SK-N-SH (cell line): Measurements from ENCODE around the gene ATG4B. TPM values are rescaled to one million over a fixed set of nuclear protein-coding genes. Genes with fewer than 3 reads are reported as not detected.
A peak's percentile ranks its signal among the peaks of the same experiment; 100 is the strongest.

Source experiments
- CTCF ChIA-PET: fragments of 300-600, 350-600 bp; formaldehyde crosslinking; extraction: SDS; loops from one replicate; lab custom pipeline; 2021; lab: Yijun Ruan, JAX
- POLR2A ChIA-PET: fragments of 350-600 bp; sonication (Branson Sonifier 250); formaldehyde crosslinking; extraction: SDS; loops from one replicate; lab custom pipeline; 2020; ENCODE audit warnings: antibody characterized with exemption, inconsistent platforms; lab: Yijun Ruan, JAX
- DNase-seq: peaks from one replicate; pipeline ENCODE4 v3.0.0; 2012
- H2AFZ ChIP-seq: fragments of 200-600 bp; sonication (generic); 2 replicates; pipeline ENCODE4 v1.8.1; 2016; ENCODE audit warnings: antibody characterized with exemption, mild to moderate bottlenecking, low read depth
- H3F3A ChIP-seq: fragments of 200-600 bp; sonication (generic); replicated peaks from 2 replicates; pipeline ENCODE3; 2016; ENCODE audit warnings: antibody characterized with exemption, mild to moderate bottlenecking; ENCODE audit not compliant: insufficient read depth
- H3K27ac ChIP-seq, 2 experiments: fragments of 200-500 bp in 1 of 2; fragments of 200-600 bp in 1 of 2; sonication (Bioruptor generic) in 1 of 2; sonication (generic), shearing (Covaris generic) in 1 of 2; 2 replicates each; pipeline versions ENCODE4 v1.5.1 to v1.6.1; 2014 to 2016; ENCODE audit warnings: low read depth in 2 of 2, inconsistent platforms in 1 of 2, low read length in 1 of 2, mild to moderate bottlenecking in 1 of 2, mixed read lengths in 1 of 2
- H3K27me3 ChIP-seq: fragments of 200-600 bp; sonication (generic), shearing (Covaris generic); 2 replicates; pipeline ENCODE4 v1.6.1; 2016; ENCODE audit warnings: mixed run types; ENCODE audit not compliant: insufficient read depth
- H3K36me3 ChIP-seq, 2 experiments: fragments of 200-500 bp in 1 of 2; fragments of 200-600 bp in 1 of 2; sonication (Bioruptor generic) in 1 of 2; sonication (generic) in 1 of 2; replicated peaks in 1 of 2; 2 replicates each; pipeline versions ENCODE3 to v1.5.1; 2014 to 2016; ENCODE audit warnings: low read length in 1 of 2, mild to moderate bottlenecking in 1 of 2; ENCODE audit not compliant: insufficient read depth in 2 of 2, control insufficient read depth in 1 of 2
- H3K4me1 ChIP-seq, 2 experiments: fragments of 200-500 bp in 1 of 2; fragments of 200-600 bp in 1 of 2; sonication (Bioruptor generic) in 1 of 2; sonication (generic), shearing (Covaris generic) in 1 of 2; 2 replicates each; pipeline versions ENCODE4 v1.5.1 to v1.6.1; 2014 to 2016; ENCODE audit warnings: low read depth in 1 of 2, low read length in 1 of 2, mixed run types in 1 of 2; ENCODE audit not compliant: insufficient read depth in 2 of 2, control insufficient read depth in 1 of 2
- H3K4me2 ChIP-seq: fragments of 200-600 bp; sonication (generic), shearing (Covaris generic); 2 replicates; pipeline ENCODE4 v1.6.1; 2017; ENCODE audit warnings: mixed run types
- H3K4me3 ChIP-seq, 2 experiments: fragments of 200-500 bp in 1 of 2; fragments of 200-600 bp in 1 of 2; sonication (Bioruptor generic) in 1 of 2; sonication (generic), shearing (Covaris generic) in 1 of 2; 2 replicates each; pipeline versions ENCODE4 v1.5.1 to v1.8.1; 2014 to 2016; ENCODE audit warnings: low read depth in 2 of 2, inconsistent platforms in 1 of 2, low read length in 1 of 2, mild to moderate bottlenecking in 1 of 2, mixed read lengths in 1 of 2, moderate library complexity in 1 of 2
- H3K79me2 ChIP-seq: fragments of 200-600 bp; sonication (generic); 2 replicates; pipeline ENCODE4 v1.8.1; 2017; ENCODE audit warnings: mild to moderate bottlenecking; ENCODE audit not compliant: insufficient read depth
- H3K9ac ChIP-seq: fragments of 200-600 bp; sonication (generic); 2 replicates; pipeline ENCODE4 v1.6.1; 2017; ENCODE audit warnings: mixed run types
- H3K9me2 ChIP-seq: fragments of 200-600 bp; sonication (generic); 2 replicates; pipeline ENCODE4 v1.6.1; 2017; ENCODE audit warnings: mixed run types
- H3K9me3 ChIP-seq: fragments of 200-600 bp; sonication (generic); 2 replicates; pipeline ENCODE4 v1.6.1; 2017; ENCODE audit warnings: mixed run types, mild to moderate bottlenecking, moderate library complexity
- H4K20me1 ChIP-seq: fragments of 200-600 bp; sonication (generic); 2 replicates; pipeline ENCODE4 v1.6.1; 2017; ENCODE audit warnings: mild to moderate bottlenecking, mixed run types; ENCODE audit not compliant: insufficient read depth
- CTCF ChIP-seq: fragments of 200-600 bp; sonication (generic); IDR thresholded peaks from 2 replicates; pipeline ENCODE4 v1.6.1; 2017; ENCODE audit warnings: antibody characterized with exemption, mild to moderate bottlenecking, moderate library complexity
- EP300 ChIP-seq, 2 experiments: IDR thresholded peaks; 2 replicates each; pipeline versions ENCODE4 v1.4.0 to v1.6.1; 2012; ENCODE audit warnings: borderline replicate concordance in 1 of 2, low read depth in 1 of 2, low read length in 1 of 2
- EZH2phosphoT487 ChIP-seq: fragments of 200-600 bp; sonication (generic); IDR thresholded peaks from 2 replicates; pipeline ENCODE4 v1.6.1; 2017; ENCODE audit warnings: low read depth, mixed run types, mild to moderate bottlenecking, antibody characterized with exemption, moderate library complexity, borderline replicate concordance
- JUND ChIP-seq: IDR thresholded peaks from 2 replicates; pipeline ENCODE4 v1.4.0; 2012
- MXI1 ChIP-seq: IDR thresholded peaks from 2 replicates; pipeline ENCODE4 v1.6.1; 2012; ENCODE audit warnings: mild to moderate bottlenecking, low read depth, low read length, improper control_type of control experiment
- RAD21 ChIP-seq: IDR thresholded peaks from 2 replicates; pipeline ENCODE4 v1.6.1; 2012; ENCODE audit warnings: mild to moderate bottlenecking, low read length
- SMC3 ChIP-seq: IDR thresholded peaks from 2 replicates; pipeline ENCODE4 v1.6.1; 2012; ENCODE audit warnings: low read depth, low read length, improper control_type of control experiment
- USF2 ChIP-seq: fragments of 150-350 bp; IDR thresholded peaks from 2 replicates; pipeline ENCODE4 v1.6.1; 2017; ENCODE audit warnings: antibody characterized with exemption, low read length, low read depth, borderline replicate concordance
- YY1 ChIP-seq: IDR thresholded peaks from 2 replicates; pipeline ENCODE4 v1.4.0; 2012; ENCODE audit warnings: low read depth, mild to moderate bottlenecking
- WGBS: methylation state at CpG from one replicate; pipeline ENCODE4 v1.1.6; 2017; ENCODE audit warnings: low lambda C conversion rate; 5-methylcytosine and 5-hydroxymethylcytosine counted together
- polyA plus RNA-seq, 3 experiments: library from polyadenylated mRNA; depleted of rRNA; stranded (reverse); fragments of >200 nt; gene quantifications; 2 replicates each; pipeline ENCODE4 v1.2.3, GENCODE V29; 2012
- TF ChIP-seq, protein P1 (sequence below): IDR thresholded peaks from 2 replicates; pipeline ENCODE4 v1.6.1; 2012; ENCODE audit warnings: mild to moderate bottlenecking, low read depth, low read length, moderate library complexity

ATG4B gene
- polyA plus RNA-seq, 1 of the 3 experiments (the other 2 are of a cell fraction) = 107 TPM

GRCh38 chr2:241658296-241658695 lies 20.8 kb downstream of the ATG4B start (continued):
- TF ChIP-seq, protein P1, sequence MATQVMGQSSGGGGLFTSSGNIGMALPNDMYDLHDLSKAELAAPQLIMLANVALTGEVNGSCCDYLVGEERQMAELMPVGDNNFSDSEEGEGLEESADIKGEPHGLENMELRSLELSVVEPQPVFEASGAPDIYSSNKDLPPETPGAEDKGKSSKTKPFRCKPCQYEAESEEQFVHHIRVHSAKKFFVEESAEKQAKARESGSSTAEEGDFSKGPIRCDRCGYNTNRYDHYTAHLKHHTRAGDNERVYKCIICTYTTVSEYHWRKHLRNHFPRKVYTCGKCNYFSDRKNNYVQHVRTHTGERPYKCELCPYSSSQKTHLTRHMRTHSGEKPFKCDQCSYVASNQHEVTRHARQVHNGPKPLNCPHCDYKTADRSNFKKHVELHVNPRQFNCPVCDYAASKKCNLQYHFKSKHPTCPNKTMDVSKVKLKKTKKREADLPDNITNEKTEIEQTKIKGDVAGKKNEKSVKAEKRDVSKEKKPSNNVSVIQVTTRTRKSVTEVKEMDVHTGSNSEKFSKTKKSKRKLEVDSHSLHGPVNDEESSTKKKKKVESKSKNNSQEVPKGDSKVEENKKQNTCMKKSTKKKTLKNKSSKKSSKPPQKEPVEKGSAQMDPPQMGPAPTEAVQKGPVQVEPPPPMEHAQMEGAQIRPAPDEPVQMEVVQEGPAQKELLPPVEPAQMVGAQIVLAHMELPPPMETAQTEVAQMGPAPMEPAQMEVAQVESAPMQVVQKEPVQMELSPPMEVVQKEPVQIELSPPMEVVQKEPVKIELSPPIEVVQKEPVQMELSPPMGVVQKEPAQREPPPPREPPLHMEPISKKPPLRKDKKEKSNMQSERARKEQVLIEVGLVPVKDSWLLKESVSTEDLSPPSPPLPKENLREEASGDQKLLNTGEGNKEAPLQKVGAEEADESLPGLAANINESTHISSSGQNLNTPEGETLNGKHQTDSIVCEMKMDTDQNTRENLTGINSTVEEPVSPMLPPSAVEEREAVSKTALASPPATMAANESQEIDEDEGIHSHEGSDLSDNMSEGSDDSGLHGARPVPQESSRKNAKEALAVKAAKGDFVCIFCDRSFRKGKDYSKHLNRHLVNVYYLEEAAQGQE = no peak
- no peak for TF ChIP-seq USF2
- no peak for TF ChIP-seq SMC3
- no peak for TF ChIP-seq JUND
- TF ChIP-seq EP300 (IDR thresholded peaks at IDR 0.05; ENCODE audit: borderline replicate concordance in 1 of 2, low read depth in 1 of 2, low read length in 1 of 2) = no peak
- no peak for TF ChIP-seq RAD21

DNA sequence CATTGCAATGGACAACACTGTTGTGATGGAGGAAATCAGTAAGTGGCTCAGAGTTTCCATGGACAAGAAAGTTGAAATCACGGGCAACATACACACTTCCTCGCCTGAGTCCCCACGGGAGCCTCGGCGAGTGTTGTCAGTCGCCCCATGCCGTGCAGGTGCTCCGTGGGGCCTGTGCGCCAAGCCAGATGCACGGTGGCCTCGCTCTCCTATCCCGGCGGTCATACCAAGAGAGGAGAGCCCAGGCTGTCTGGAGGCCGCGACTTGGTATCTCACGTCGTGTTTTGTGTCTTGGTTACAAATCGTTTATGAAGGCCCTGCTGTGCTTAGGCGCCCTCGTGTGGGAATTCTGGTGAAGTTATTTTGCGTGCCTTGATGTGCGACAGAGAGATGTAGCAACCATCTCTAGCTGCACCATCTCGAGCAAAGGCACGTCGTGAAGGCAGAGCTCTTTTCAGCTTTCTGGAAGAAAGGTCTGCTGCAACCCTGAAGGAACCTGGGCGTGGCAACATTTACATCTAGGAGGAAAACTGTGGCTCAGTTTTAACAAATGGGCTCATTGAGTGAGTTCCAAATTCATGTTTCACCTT lies 21.8 kb downstream of the ATG4B start:
- H3K36me3 ChIP-seq = peaks cover 20 to 47% of the 10 kb centered on the region in 2 experiments
- H3K9ac ChIP-seq = no peak overlapping the region
- no peak overlapping the region for H3K27ac ChIP-seq
- no peaks in the 10 kb centered on the region for H3K9me3 ChIP-seq
- H3K79me2 ChIP-seq = no peaks in the 10 kb centered on the region
- peak; percentile 66 for TF ChIP-seq CTCF
- no peak for TF ChIP-seq YY1
- peak; percentile 81 for TF ChIP-seq RAD21
- TF ChIP-seq SMC3 = peak; percentile 68
- TF ChIP-seq EZH2phosphoT487 = no peak
- TF ChIP-seq MXI1 = peak; percentile 37; the same call in 1 of the 2 replicates
- POLR2A ChIA-PET = no interaction called here
- no peak overlapping the region for H3K4me3 ChIP-seq
- 61% methylated on average over 21 of the region's 26 CpGs for WGBS
- H2AFZ ChIP-seq = no peak overlapping the region
- no peak overlapping the region for H3K4me2 ChIP-seq
- no peaks in the 10 kb centered on the region for H3K9me2 ChIP-seq
- H3F3A ChIP-seq = peaks cover 8% of the 10 kb centered on the region
- peaks cover 4% of the 10 kb centered on the region; the same call in 1 of the 2 replicates for H4K20me1 ChIP-seq
- no peaks in the 10 kb centered on the region for H3K27me3 ChIP-seq
- DNase-seq = peak; percentile 72
- no peaks in the 10 kb centered on the region for H3K4me1 ChIP-seq
- CTCF ChIA-PET = interaction anchor here (0.7 to 7.5 kb wide), 22 partner anchors 9 to 808 kb away, joined by 3 to 77 read pairs (median 4); partner anchors contain the start of gene ATG4B
